ENCODE data around the gene DBP.

GRCh38 chr19:48664476-48664875, 27.3 kb upstream of the DBP start:
- no peak for TF ChIP-seq TAF1 (IDR thresholded peaks at IDR 0.05; ENCODE audit: low read depth)
- TF ChIP-seq, protein P1, sequence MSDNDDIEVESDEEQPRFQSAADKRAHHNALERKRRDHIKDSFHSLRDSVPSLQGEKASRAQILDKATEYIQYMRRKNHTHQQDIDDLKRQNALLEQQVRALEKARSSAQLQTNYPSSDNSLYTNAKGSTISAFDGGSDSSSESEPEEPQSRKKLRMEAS (IDR thresholded peaks at IDR 0.05), result no peak

Measured in Ishikawa (cell line).